HG03066 (cell line): Measurements from ENCODE around the gene SASS6.

Experiments
- ATAC-seq: cut with Tn5 transposase; IDR thresholded peaks from one replicate; pipeline ENCODE4 v1.9.1; 2021; ENCODE audit warnings: low read depth; ENCODE audit not compliant: unreplicated experiment

Gene SASS6, protein sequence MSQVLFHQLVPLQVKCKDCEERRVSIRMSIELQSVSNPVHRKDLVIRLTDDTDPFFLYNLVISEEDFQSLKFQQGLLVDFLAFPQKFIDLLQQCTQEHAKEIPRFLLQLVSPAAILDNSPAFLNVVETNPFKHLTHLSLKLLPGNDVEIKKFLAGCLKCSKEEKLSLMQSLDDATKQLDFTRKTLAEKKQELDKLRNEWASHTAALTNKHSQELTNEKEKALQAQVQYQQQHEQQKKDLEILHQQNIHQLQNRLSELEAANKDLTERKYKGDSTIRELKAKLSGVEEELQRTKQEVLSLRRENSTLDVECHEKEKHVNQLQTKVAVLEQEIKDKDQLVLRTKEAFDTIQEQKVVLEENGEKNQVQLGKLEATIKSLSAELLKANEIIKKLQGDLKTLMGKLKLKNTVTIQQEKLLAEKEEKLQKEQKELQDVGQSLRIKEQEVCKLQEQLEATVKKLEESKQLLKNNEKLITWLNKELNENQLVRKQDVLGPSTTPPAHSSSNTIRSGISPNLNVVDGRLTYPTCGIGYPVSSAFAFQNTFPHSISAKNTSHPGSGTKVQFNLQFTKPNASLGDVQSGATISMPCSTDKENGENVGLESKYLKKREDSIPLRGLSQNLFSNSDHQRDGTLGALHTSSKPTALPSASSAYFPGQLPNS

DNA sequence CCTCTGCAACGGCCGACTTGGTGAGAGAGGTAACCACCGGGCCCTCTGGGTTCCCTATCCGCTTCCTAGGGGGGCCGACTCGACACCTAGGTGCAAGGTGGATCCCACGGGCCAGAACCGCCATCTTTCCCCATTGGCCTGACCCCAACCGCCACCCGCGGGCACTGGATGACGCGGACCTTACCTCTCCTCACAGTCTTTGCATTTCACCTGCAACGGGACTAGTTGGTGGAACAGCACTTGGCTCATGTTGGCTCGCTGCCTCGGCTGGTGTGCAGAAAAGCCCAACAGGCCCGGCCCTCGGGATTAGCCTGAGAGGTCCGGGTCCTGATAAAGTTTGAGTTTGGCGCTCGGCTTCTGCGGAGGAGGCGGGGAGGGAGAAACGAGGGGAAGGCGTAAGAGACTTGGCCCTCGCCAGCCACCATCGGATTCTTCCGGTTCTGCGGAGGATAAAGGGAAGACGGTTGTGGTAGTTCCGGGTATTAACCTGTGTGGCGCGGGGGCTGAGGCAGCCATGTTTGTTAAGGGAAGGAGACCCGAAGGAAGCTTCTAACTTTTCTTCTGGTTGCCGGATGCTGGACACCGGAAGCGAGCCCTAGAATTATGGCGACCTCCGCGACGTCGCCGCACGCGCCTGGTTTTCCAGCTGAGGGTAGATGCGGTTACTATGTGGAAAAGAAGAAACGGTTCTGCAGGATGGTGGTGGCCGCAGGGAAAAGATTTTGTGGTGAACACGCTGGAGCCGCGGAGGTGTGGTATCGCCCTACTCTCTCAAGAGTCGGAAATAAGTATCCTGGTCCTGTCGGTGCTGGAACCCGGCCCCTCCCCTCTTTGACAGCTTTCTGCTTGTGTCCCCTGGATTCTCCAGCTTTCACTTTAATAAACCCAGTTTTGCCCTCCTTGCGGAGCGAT is at the start of gene SASS6, which contains the start of gene TRMT13:
TSS of gene SASS6 (minus strand) at position 365 of the 912 bp plus-strand sequence. CDS start at position 249, 116 bp downstream.
TSS of gene TRMT13 (plus strand) at position 598 of the 912 bp plus-strand sequence. CDS start at position 604, 6 bp downstream.
- peak; percentile 91 for ATAC-seq

DNA sequence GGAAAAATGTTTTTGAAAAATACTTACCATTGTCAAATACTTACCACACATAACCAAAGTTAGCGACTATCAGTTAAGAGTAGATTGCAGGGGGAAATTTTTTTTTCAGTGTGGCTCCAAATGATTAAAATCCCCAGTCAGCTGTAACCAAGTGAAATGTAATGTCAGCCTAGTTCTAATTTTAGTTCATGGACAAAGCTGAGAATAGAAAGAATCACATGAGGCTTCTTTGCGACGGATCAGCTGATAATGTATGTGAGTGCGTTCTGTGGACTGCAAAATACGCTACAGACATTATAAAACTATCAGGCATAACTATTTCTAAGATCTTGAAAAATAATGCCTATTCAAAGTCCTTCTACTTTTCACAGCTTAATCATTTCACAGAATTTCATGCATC is 45.4 kb upstream of the SASS6 start, which contains the start of gene LRRC39:
TSS of gene LRRC39 (minus strand) at position 166 of the 400 bp plus-strand sequence. CDS start 9,740 bp downstream, outside the sequence.
- no peak for ATAC-seq

DNA sequence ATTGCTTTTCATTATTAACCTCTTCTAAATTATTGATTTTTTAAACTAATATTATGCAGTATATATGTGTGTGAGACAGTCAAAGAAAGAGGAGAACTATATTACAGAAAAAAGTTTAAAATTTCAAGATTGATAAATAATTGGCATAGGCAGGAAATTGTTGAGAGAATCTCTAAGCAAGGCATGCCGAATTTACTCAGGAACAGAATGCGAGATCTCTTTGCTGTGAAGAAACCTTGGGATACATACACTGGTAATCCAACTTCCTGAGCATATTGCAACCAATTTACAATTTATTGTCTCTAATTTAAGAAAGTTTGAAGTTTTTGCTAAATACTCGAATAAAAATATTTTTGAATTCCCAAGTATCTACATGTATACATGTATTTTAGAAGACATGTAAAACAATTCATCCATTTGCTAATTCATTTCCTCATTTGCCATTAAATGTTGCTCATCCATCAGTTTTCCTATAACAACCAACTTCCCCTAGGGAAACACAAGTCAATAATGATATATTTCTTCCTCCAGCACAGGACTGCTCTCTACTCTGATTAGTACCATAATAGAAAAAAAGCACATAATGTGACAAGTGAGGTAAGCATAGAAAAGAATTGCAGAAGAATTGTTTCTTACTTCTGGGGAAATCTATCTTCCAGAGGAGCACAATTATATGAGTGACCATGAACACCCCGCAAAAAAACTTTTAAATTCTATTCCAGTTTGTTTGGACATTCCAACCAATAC is 44.7 kb upstream of the SASS6 start:
- ATAC-seq: no peak

DNA sequence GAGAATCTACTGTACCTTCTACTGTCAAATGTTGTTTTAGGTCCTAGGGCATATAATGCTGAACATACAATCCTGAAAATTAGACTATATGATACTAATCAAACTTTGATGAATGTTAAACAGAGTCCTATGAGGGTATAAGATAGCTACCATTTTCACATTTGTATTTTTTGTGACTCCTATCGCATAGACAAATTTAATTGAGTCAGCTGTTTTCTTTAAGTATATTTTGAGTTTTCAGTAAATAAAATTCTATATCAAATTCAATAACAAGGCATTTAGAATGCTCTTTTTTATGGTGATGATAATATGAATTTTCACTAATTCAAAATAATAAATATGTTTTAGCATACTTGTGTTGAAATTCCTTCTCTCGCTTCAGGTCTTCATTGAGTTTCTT is 35.3 kb upstream of the SASS6 start:
- ATAC-seq: no peak

DNA sequence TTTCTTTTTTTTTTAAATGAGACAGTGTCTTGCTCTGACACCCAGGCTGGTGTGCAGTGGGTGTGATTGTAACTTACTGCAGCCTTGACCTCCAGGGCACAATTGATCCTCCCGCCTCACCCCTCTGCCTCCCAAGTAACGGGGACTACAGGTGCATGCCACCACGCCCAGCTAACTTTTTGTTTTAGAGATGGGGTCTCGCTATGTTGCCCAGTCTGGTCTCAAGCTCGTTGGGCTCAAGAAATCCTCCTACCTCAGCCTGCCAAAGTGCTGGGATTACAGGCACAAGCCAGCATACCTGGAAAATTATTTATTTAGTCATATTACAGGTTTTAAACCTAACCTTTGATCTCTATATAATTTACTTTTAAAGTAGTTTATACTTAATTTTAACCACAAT is 32.0 kb upstream of the SASS6 start:
- ATAC-seq: no peak

DNA sequence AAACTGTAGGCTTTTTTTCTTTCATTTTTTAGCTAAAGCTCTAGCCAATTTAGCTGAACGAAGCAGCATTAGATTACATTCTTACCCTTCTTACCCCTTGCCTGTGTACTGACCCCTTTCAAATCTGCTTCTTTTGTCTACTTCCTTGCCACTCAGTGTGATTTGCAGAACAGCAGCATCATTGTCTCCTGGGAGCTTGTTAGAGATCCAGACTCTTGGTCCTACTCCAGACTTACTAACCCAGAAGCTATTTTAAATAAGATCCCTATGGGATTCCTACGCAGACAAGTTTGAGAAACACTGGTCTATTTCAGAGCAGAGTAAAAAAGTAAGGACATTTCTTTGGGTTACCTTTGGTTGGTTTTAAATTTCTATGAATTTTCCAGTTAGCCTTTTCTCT is 31.5 kb upstream of the SASS6 start:
- ATAC-seq: no peak

DNA sequence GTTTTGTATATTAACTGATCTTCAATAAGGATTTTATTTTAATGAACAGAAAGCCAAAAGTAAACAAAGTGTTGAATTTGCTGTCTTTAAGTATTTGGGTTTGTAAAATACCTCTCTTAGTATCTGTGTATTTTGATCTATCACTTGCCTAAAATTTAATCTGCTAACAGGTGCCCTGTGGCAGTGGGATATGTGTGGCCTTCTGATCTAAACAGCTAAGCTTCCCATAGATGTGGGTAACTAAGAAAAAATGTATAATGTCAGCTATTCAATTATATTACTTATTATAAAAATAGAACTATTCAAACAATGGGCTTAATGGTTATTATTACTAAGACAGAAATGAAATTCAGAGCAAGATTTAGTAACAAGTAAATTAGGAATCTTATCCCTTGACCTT is 30.2 kb upstream of the SASS6 start:
- ATAC-seq: no peak

DNA sequence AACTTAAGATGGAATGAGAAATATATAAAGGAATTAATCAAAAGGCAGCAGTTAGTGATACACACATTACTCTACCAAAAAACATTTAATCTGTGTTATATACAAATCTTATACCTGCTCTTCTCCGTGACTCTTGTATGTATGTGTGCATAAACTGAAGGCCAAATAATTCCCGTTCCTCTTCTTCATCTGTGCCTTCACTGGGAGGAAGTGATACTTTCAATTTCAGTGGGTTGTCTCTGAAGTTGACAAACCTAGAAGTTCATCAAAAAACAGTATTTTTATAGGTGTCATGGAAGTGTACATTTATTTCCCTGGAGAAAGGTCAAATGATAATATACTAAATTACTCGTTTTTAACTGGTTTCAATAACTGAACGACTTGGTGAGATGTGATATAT is 19.5 kb upstream of the SASS6 start:
- peak; percentile 83 for ATAC-seq

DNA sequence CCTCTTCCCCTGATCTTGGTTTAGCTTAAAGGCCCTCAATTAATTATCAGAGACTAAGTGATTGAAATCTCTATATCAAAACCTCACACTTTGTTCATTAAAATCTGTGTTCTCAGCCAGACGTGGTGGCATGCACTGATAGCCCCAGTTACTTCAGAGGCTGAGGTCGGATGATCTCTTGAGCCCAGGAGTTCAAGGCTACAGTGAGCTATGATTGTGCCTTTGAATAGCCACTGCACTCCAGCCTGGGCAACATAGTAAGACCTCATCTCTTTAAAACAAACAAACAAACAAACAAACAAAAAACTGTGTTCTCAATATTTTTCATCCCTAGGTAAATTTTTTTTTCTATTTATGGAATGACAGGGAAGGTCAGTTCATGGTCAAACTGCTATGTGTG is 18.9 kb upstream of the SASS6 start:
- no peak for ATAC-seq

DNA sequence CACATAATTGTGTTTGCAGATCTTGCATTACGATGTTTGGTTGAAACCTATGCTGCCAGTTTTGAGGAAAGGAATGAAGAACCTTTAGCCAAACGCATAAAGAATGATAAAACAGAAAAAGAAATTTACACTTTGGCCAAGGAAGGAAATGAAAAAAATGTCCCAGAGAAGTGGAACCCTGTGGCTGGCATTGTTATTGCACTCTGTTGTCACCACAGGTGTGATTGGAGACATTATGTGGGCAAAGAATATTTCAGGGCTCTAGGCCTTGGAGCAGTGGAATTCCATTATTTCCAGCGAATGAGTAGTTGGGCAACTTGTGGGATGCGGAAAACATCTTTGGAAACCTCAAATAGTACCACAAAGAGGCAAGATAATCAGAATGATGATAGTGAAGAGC is 15.1 kb upstream of the SASS6 start:
- ATAC-seq: no peak

DNA sequence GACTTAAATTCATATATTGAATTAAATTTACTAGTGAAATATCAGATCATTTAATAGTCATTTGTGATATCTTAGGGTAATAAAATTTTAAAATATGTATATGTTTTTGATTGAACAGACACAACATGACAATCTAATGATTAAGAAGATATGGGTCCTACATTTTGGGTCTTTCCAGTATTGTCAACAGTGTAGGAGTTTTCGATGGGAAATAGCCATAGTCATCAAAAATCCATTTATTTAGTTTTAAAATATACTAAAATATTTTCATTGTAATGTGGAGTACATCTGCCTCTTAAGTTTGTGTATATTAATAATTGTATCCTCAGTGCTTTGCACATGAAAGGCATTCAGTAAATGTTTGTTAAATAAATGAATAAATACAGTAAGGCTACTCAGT is 14.2 kb upstream of the SASS6 start:
- ATAC-seq: no peak

DNA sequence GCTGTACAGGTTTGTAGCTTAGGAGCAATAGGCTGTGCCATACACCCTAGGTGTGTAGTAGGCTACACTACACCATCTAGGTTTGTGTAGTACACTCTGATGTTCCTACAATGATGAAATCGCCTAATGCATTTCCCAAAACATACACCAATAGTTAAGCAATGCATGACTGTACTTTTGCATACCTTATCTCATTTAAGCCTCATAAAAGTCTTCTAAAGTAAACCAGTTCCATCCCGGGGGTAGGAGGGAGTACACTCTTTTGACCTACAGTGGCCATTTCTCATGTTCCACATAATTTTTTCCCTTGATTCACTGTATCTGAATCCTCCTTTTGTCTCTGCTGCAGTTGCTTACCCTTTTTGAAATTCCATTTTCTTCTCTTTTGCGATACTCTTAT is 12.4 kb upstream of the SASS6 start:
- ATAC-seq: no peak

DNA sequence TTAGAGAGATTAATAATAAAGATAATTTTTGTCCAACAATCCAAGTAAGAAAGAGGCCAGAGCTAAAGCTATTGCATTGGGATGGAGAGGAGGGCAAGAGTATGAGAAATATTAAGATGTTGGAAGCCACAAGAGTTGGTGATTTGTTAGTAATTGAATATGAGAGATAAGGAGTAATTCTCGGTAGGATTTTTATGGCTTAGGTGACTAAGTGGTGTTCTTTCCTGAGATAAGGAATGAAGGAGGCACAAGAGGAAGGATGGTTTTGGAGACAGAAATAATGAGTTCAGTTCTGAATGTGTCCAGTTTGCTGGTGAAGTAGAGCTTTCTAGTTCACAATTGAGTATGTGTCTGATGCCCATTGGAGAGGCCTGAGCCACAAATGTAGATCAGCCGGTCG is 9.6 kb upstream of the SASS6 start:
- ATAC-seq: no peak

DNA sequence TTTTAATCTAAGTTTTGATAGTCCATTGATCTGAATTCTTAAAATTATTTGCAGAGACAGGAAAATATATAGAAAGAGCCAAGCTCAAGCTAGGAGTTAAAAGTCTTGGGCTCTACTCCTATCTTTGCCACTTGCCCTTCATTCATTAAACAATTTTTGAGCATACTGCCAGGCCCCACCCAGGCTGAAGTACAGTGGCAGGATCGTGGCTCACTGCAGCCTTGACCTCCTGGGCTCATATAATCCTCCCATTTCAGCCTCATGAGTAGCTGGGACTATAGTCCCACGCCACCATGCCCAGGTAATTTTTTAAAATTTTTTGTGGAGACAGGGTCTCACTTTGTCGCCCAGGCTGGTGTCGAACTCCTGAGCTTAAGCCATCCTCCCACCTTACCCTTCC is 8.5 kb upstream of the SASS6 start:
- ATAC-seq: no peak

DNA sequence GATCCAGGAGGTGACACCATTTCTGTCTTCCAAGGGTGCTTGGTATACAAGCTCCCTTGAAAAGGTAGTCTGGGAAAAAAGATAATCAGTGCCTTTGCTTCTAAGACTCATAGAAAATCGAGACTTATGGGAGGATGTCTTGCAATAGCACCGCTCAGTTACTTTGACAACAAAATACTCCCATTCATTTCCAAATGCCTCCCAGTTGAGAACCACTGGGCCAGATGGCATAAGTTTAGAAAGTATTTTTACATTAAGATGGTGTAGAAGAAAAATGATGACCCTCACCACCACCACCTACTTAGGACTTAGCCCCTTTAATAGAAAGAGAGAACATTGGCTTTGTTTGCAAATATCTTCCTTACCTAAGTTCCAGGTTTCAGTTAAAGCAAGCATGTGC is 4.9 kb upstream of the SASS6 start:
- ATAC-seq: no peak

DNA sequence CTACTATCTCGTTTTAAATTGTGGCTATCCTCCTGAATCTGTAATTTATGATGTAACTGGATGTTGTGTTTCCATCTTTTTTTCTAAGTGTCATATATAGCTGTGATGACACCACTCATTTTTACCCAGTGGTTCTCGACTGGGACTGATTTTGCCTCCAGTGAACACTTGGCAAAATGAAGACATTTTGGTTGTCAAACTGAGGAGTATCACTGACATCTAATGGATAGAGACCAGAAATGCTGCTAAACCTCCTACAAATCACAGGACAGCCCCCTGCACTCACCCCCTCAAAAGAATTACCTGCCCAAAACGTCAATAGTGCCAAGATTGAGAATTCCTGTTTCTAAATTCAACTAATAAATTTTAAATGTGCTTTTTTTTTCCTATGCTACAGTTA is 2.1 kb upstream of the SASS6 start:
- no peak for ATAC-seq

DNA sequence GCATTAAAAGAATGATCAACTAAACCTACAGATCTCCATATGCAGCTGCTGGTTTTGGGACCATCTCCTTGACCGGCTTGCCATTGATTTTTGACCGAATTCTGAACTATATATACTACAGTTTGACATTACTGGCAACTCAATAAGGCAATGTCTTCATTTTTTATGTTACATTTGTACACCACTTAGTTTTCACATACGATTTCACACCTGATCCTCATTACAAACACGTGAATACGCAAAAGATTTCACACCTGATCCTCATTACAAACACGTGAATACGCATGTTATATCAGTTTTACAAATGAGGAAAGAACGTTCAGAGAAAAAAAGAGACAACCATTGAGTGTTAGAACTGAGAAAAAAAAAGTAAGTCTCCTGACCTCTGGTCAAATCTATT is 1.1 kb downstream of the SASS6 start:
- ATAC-seq: no peak

DNA sequence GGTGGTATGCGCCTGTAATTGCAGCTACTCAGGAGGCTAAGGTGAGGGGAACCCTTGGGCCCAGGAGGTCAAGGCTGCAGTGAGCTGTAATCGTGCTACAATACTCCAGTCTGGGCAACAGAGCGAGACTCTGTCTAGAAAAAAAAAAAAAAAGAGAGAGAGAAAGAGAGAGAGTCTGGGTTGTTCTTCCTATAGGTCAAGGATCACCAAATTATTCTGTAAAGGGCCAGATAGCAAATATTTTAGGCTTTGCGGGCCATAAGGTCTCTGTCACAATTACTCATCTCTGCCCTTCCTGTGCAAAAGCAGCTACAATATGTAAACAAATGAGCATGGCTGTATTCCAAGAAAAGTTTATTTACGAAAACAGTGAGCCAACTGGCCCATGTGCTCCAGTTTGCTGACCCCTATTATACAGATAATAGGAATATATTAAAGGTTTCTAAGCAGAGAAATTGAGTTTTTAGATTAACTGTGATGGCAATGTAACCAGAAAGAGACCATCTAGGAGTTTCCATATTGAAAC is 2.1 kb downstream of the SASS6 start:
- no peak for ATAC-seq

DNA sequence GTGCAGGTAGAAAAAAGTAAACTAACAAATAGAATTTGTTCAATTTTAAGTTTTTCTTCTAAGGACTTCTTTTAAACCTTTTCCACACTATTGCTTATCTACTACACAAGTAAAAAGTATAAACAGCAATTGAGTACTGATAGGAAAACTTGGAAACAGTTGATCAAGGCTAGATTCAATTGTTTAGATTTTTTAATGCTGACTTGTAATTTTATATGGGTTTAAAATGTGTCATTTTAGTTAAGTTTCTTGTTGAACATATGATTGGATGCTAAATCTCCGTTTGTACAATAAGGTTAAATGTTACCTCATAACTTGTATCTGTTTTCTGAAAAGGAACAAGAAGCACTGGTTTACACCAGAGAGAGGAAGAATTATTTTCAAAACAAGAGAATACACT is 5.5 kb downstream of the SASS6 start:
- no peak for ATAC-seq

DNA sequence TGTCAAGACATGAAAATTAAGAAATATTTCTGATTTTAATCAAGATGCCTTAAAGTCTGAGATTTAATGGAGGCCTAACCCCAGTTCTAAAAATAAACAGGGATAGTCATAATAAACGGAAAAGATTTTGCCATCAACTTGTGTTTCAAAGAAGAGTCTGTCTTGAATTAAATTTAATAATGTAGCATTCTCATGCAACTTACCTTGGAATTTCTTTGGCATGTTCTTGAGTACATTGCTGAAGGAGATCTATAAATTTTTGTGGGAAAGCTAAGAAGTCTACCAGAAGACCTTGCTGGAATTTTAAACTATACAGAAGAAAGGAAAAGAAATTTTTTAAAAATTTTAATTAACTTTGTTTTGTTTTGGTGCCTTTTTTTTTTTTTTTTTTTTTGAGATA is 10.6 kb downstream of the SASS6 start:
- ATAC-seq: no peak
